ENCODE measurements around the gene ADAM30. TPM values are rescaled to one million over a fixed set of nuclear protein-coding genes. Genes with fewer than 3 reads are reported as not detected.

Gene ADAM30
- not detected for polyA plus RNA-seq
- long read RNA-seq, donor 1: 0 reads
- long read RNA-seq, donor 2: 0 reads
- long read RNA-seq, donor 3: 0 reads
- long read RNA-seq, donor 4: 0 reads
- long read RNA-seq, donor 5: 0 reads
- long read RNA-seq, donor 6: 0 reads
- long read RNA-seq, donor 7: 0 reads
- long read RNA-seq, donor 8: 0 reads
- long read RNA-seq, donor 9: 0 reads
- long read RNA-seq, donor 10: 0 reads
- long read RNA-seq, donor 11: 0 reads

DNA sequence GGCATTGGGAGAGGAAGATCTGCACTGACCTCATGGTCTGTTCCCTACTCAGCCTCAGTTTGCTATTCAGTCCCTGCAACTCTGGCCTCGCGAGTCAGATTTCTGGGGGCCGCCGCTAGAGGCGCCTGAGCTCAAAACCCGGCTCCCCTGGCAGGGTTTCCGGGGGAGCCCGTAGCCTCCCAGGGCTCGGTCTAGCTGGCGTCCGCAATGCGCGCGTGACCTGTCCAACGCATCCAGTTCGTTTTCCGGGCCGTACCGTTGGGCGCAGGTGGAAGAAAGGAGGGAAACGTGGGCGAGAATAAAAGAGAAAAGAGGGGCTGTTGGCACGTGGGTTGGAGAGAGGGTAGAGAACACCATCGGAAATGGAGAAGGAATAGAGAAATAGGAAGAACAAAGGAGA, at the start of gene ADAM30:
Gene ADAM30, minus strand, starts transcription at position 213 of the 400 bp plus-strand sequence. Its CDS starts 179 bp downstream, at position 34.
- peaks cover 3% of the 10 kb centered on the region for H3K9me3 ChIP-seq (ENCODE audit: control insufficient read depth, low read depth, low read length)
- 83% methylated on average over 4 of the region's 24 CpGs for WGBS (ENCODE audit: insufficient coverage, low lambda C conversion rate)
- DNase-seq: no peak
- no peak within 1 kb of the TSS for H3K27ac ChIP-seq (ENCODE audit: low read length)
- no peaks in the 10 kb centered on the region for H3K36me3 ChIP-seq (ENCODE audit: control insufficient read depth, insufficient read depth, low read length)
- H3K4me1 ChIP-seq (ENCODE audit: control insufficient read depth, insufficient read depth, low read length): no peaks in the 10 kb centered on the region
- H3K27me3 ChIP-seq (ENCODE audit: control insufficient read depth, insufficient read depth, low read length): no peaks in the 10 kb centered on the region
- no peak within 1 kb of the TSS for H3K4me3 ChIP-seq (ENCODE audit: low read length)

GRCh38 chr1:119943216-119943615, 46.9 kb upstream of the ADAM30 start:
- WGBS (ENCODE audit: insufficient coverage, low lambda C conversion rate): no CpG with 5 or more reads among the region's 2 CpGs
- DNase-seq: no peak
- no peak overlapping the region for H3K4me3 ChIP-seq (ENCODE audit: low read length)
- no peaks in the 10 kb centered on the region for H3K9me3 ChIP-seq (ENCODE audit: control insufficient read depth, low read depth, low read length)
- no peaks in the 10 kb centered on the region for H3K4me1 ChIP-seq (ENCODE audit: control insufficient read depth, insufficient read depth, low read length)
- H3K27ac ChIP-seq (ENCODE audit: low read length): no peak overlapping the region
- no peaks in the 10 kb centered on the region for H3K27me3 ChIP-seq (ENCODE audit: control insufficient read depth, insufficient read depth, low read length)
- peaks cover 27% of the 10 kb centered on the region for H3K36me3 ChIP-seq (ENCODE audit: control insufficient read depth, insufficient read depth, low read length)

DNA sequence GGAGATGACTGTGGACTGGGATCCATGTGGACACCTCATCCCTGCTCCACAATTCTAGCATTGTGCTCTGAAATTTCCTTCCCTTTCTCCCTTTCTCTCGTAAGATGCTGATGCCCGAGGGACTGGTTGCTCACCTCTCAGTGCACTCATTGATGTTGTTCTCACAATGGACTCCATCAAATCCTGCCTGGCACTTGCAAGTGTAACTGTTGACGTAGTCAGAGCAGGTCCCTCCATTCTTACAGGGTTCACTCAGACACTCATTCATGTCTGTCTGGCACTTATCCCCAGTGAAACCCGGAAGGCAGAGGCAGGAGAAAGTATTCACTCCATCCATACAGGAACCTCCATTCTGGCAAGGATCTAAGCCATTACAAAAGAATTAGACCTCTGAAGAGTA, 45.1 kb upstream of the ADAM30 start:
- Histone ChIP-seq H3K9me3 (ENCODE audit: control insufficient read depth, low read depth, low read length) (no peaks in the 10 kb centered on the region), H3K27ac (ENCODE audit: low read length) (no peak overlapping the region), H3K36me3 (ENCODE audit: control insufficient read depth, insufficient read depth, low read length) (peaks cover 40% of the 10 kb centered on the region), H3K27me3 (ENCODE audit: control insufficient read depth, insufficient read depth, low read length) (no peaks in the 10 kb centered on the region), H3K4me1 (ENCODE audit: control insufficient read depth, insufficient read depth, low read length) (no peaks in the 10 kb centered on the region), H3K4me3 (ENCODE audit: low read length) (no peak overlapping the region)
- no peak for DNase-seq
- no CpG with 5 or more reads among the region's 4 CpGs for WGBS (ENCODE audit: insufficient coverage, low lambda C conversion rate)

GRCh38 chr1:119940697-119941096, 44.4 kb upstream of the ADAM30 start:
- H3K4me3 ChIP-seq (ENCODE audit: low read length): no peak overlapping the region
- H3K36me3 ChIP-seq (ENCODE audit: control insufficient read depth, insufficient read depth, low read length): peaks cover 47% of the 10 kb centered on the region
- H3K27ac ChIP-seq (ENCODE audit: low read length): no peak overlapping the region
- H3K27me3 ChIP-seq (ENCODE audit: control insufficient read depth, insufficient read depth, low read length): no peaks in the 10 kb centered on the region
- no peak for DNase-seq
- H3K9me3 ChIP-seq (ENCODE audit: control insufficient read depth, low read depth, low read length): no peaks in the 10 kb centered on the region
- H3K4me1 ChIP-seq (ENCODE audit: control insufficient read depth, insufficient read depth, low read length): no peaks in the 10 kb centered on the region

DNA sequence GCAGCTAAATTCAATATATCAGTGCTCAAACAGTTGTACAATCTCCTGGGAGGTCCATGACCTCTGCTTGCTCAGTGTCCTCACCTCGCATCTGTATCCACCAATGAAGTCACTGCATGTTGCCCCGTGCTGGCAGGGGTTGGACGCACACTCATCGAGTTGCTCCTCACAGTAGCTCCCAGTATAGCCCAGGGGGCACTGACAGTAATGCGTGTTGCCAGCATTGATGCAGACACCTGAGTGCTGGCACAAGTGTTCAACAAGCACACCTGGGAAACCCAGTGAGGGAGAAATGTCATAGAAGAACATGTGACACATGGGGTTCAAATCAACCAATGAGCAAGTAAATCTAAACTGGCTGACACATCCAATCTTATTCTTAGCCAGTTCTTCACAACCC, 40.9 kb upstream of the ADAM30 start:
- no peak for DNase-seq
- H3K27ac ChIP-seq (ENCODE audit: low read length): no peak overlapping the region
- peaks cover 65% of the 10 kb centered on the region for H3K36me3 ChIP-seq (ENCODE audit: control insufficient read depth, insufficient read depth, low read length)
- peaks cover 10% of the 10 kb centered on the region for H3K9me3 ChIP-seq (ENCODE audit: control insufficient read depth, low read depth, low read length)
- H3K4me1 ChIP-seq (ENCODE audit: control insufficient read depth, insufficient read depth, low read length): no peaks in the 10 kb centered on the region
- no peak overlapping the region for H3K4me3 ChIP-seq (ENCODE audit: low read length)
- WGBS (ENCODE audit: insufficient coverage, low lambda C conversion rate): no CpG with 5 or more reads among the region's 5 CpGs
- H3K27me3 ChIP-seq (ENCODE audit: control insufficient read depth, insufficient read depth, low read length): no peaks in the 10 kb centered on the region

GRCh38 chr1:119935915-119936314, 39.6 kb upstream of the ADAM30 start:
- no peak for DNase-seq
- H3K36me3 ChIP-seq (ENCODE audit: control insufficient read depth, insufficient read depth, low read length): peaks cover 60% of the 10 kb centered on the region
- H3K27me3 ChIP-seq (ENCODE audit: control insufficient read depth, insufficient read depth, low read length): no peaks in the 10 kb centered on the region
- no peaks in the 10 kb centered on the region for H3K4me1 ChIP-seq (ENCODE audit: control insufficient read depth, insufficient read depth, low read length)
- WGBS (ENCODE audit: insufficient coverage, low lambda C conversion rate): no CpG with 5 or more reads among the region's 2 CpGs
- no peak overlapping the region for H3K27ac ChIP-seq (ENCODE audit: low read length)
- H3K9me3 ChIP-seq (ENCODE audit: control insufficient read depth, low read depth, low read length): peaks cover 11% of the 10 kb centered on the region
- no peak overlapping the region for H3K4me3 ChIP-seq (ENCODE audit: low read length)

DNA sequence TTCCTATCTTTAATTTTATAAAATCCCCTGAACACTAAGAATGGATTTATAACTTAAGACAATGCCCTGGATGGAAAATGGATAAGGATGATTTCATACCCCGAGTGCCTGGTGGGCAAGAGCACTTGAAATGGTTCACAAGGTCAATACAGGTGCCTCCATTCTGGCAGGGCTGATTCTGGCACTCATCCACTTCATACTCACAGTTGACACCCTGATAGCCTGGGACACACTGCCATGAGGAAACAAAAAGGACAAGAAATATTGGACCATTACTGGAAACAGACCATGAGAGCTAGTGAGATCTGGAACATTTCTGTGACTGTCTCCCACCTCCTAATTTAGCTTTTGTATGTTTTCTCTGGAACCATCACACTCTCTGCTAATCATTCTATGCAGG, 39.1 kb upstream of the ADAM30 start:
- WGBS (ENCODE audit: insufficient coverage, low lambda C conversion rate): no CpG with 5 or more reads among the region's 1 CpG
- H3K27me3 ChIP-seq (ENCODE audit: control insufficient read depth, insufficient read depth, low read length): no peaks in the 10 kb centered on the region
- no peak overlapping the region for H3K27ac ChIP-seq (ENCODE audit: low read length)
- no peak for DNase-seq
- peaks cover 56% of the 10 kb centered on the region for H3K36me3 ChIP-seq (ENCODE audit: control insufficient read depth, insufficient read depth, low read length)
- H3K9me3 ChIP-seq (ENCODE audit: control insufficient read depth, low read depth, low read length): peaks cover 11% of the 10 kb centered on the region
- no peak overlapping the region for H3K4me3 ChIP-seq (ENCODE audit: low read length)
- no peaks in the 10 kb centered on the region for H3K4me1 ChIP-seq (ENCODE audit: control insufficient read depth, insufficient read depth, low read length)

GRCh38 chr1:119933397-119933796, 37.1 kb upstream of the ADAM30 start:
- Histone ChIP-seq H3K4me1 (ENCODE audit: control insufficient read depth, insufficient read depth, low read length) (no peaks in the 10 kb centered on the region), H3K36me3 (ENCODE audit: control insufficient read depth, insufficient read depth, low read length) (peaks cover 49% of the 10 kb centered on the region), H3K4me3 (ENCODE audit: low read length) (no peak overlapping the region), H3K9me3 (ENCODE audit: control insufficient read depth, low read depth, low read length) (peaks cover 11% of the 10 kb centered on the region), H3K27ac (ENCODE audit: low read length) (no peak overlapping the region), H3K27me3 (ENCODE audit: control insufficient read depth, insufficient read depth, low read length) (no peaks in the 10 kb centered on the region)
- no peak for DNase-seq

DNA sequence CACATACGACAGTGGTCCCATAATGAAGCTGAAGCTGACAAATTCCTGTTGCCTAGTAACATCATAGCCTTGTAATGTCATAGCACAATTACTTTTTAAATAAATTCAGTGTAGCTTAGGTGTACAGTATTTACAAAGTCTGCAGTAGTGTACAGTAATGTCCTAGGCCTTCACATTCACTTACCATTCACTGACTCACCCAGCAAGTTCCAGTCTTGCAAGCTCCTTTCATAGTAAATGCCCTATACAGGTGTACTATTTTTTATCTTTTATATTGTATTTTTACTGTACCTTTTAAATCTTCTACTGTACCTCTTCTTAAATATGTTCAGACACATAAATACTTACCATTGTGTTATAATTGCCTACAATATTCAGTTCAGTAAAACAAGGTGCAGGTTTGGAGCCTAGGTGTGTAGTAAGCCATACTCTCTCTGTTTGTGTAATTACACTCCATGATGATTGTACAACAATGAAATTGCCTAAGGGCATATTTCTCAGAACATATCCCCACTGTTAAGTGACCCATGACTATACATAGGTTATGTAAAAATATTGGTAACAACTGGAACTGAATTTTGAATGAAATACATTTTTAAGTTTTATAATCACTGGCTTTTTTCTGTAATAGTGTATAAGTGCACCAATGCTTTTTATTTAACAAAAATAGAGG, 33.5 kb upstream of the ADAM30 start:
- Histone ChIP-seq H3K27me3 (ENCODE audit: control insufficient read depth, insufficient read depth, low read length) (no peaks in the 10 kb centered on the region), H3K4me3 (ENCODE audit: low read length) (no peak overlapping the region), H3K36me3 (ENCODE audit: control insufficient read depth, insufficient read depth, low read length) (peaks cover 50% of the 10 kb centered on the region), H3K9me3 (ENCODE audit: control insufficient read depth, low read depth, low read length) (peaks cover 11% of the 10 kb centered on the region), H3K27ac (ENCODE audit: low read length) (no peak overlapping the region), H3K4me1 (ENCODE audit: control insufficient read depth, insufficient read depth, low read length) (no peaks in the 10 kb centered on the region)
- DNase-seq: no peak
- 83% methylated on average over 1 of the region's 1 CpG for WGBS (ENCODE audit: insufficient coverage, low lambda C conversion rate)

- Histone ChIP-seq H3K27me3 (ENCODE audit: control insufficient read depth, insufficient read depth, low read length) (no peaks in the 10 kb centered on the region), H3K36me3 (ENCODE audit: control insufficient read depth, insufficient read depth, low read length) (peaks cover 69% of the 10 kb centered on the region), H3K27ac (ENCODE audit: low read length) (no peak overlapping the region), H3K9me3 (ENCODE audit: control insufficient read depth, low read depth, low read length) (no peaks in the 10 kb centered on the region), H3K4me3 (ENCODE audit: low read length) (no peak overlapping the region), H3K4me1 (ENCODE audit: control insufficient read depth, insufficient read depth, low read length) (no peaks in the 10 kb centered on the region)
- no peak for DNase-seq
- 92% methylated on average over 2 of the region's 3 CpGs for WGBS (ENCODE audit: insufficient coverage, low lambda C conversion rate)
Observed at GRCh38 chr1:119926553-119926952, 30.2 kb upstream of the ADAM30 start.

All from large intestine (tissue), 12 donors.